ENCODE results near the gene TBX19. TPM values are rescaled to one million over a fixed set of nuclear protein-coding genes. Genes with fewer than 3 reads are reported as not detected.

TBX19 gene
- total and polyA plus RNA-seq, 5 donors from 2014 or later, result 1.3 to 3.8 (median 2.1) TPM

GRCh38 chr1:168312718-168313604 is 32.3 kb downstream of the TBX19 start:
- Mint-ChIP-seq H3K4me3 (no peak overlapping the region), H3K36me3 (peaks cover 41% of the 10 kb centered on the region)
- ATAC-seq (ENCODE audit: low read depth in 2 of 2), result no peak

GRCh38 chr1:168316142-168316541 is 35.5 kb downstream of the TBX19 start:
- no peaks in the 10 kb centered on the region for H3K9me3 ChIP-seq (ENCODE audit: control insufficient read depth in 2 of 2, low read length in 2 of 2)
- no peaks in the 10 kb centered on the region for H3K27me3 ChIP-seq (ENCODE audit: control insufficient read depth, insufficient read depth, low read length)
- ATAC-seq (ENCODE audit: low read depth in 2 of 2), result no peak
- no peaks in the 10 kb centered on the region for H3K4me1 ChIP-seq (ENCODE audit: control insufficient read depth, insufficient read depth, low read length, poor library complexity, severe bottlenecking)
- H3K27ac ChIP-seq (ENCODE audit: insufficient read depth, low read length, poor library complexity, severe bottlenecking), result no peak overlapping the region
- H3K4me1 Mint-ChIP-seq, result no peaks in the 10 kb centered on the region
- no peak overlapping the region for H3K4me3 Mint-ChIP-seq
- no peaks in the 10 kb centered on the region for H3K27me3 Mint-ChIP-seq
- DNase-seq, result no peak
- H3K4me3 ChIP-seq (ENCODE audit: low read depth, low read length), result no peak overlapping the region
- peaks cover 7% of the 10 kb centered on the region for H3K36me3 ChIP-seq (ENCODE audit: control insufficient read depth, insufficient read depth, low read length)
- peaks cover 30% of the 10 kb centered on the region for H3K36me3 Mint-ChIP-seq
- H3K27ac Mint-ChIP-seq, result no peak overlapping the region
- H3K9me3 Mint-ChIP-seq, result no peaks in the 10 kb centered on the region

More at GRCh38 chr1:168312718-168313604, 32.3 kb downstream of the TBX19 start:
- no peaks in the 10 kb centered on the region for H3K4me1 Mint-ChIP-seq
- Histone ChIP-seq H3K9me3 (ENCODE audit: control insufficient read depth in 2 of 2, low read length in 2 of 2) (no peaks in the 10 kb centered on the region), H3K27me3 (ENCODE audit: control insufficient read depth, insufficient read depth, low read length) (no peaks in the 10 kb centered on the region), H3K4me3 (ENCODE audit: low read depth, low read length) (no peak overlapping the region), H3K4me1 (ENCODE audit: control insufficient read depth, insufficient read depth, low read length, poor library complexity, severe bottlenecking) (no peaks in the 10 kb centered on the region), H3K27ac (ENCODE audit: insufficient read depth, low read length, poor library complexity, severe bottlenecking) (no peak overlapping the region), H3K36me3 (ENCODE audit: control insufficient read depth, insufficient read depth, low read length) (peaks cover 12% of the 10 kb centered on the region)
- H3K9me3 Mint-ChIP-seq, result peaks cover 0 to 2% (median 0%) of the 10 kb centered on the region in 7 donors
- no peak for DNase-seq
- no peak overlapping the region for H3K27ac Mint-ChIP-seq
- no peaks in the 10 kb centered on the region for H3K27me3 Mint-ChIP-seq

GRCh38 chr1:168317309-168317708 is 36.6 kb downstream of the TBX19 start:
- Mint-ChIP-seq H3K27me3 (no peaks in the 10 kb centered on the region), H3K4me1 (no peaks in the 10 kb centered on the region), H3K4me3 (no peak overlapping the region), H3K36me3 (peaks cover 30% of the 10 kb centered on the region), H3K9me3 (no peaks in the 10 kb centered on the region), H3K27ac (no peak overlapping the region)
- H3K27me3 ChIP-seq (ENCODE audit: control insufficient read depth, insufficient read depth, low read length), result no peaks in the 10 kb centered on the region
- H3K27ac ChIP-seq (ENCODE audit: insufficient read depth, low read length, poor library complexity, severe bottlenecking), result no peak overlapping the region
- peaks cover 7% of the 10 kb centered on the region for H3K36me3 ChIP-seq (ENCODE audit: control insufficient read depth, insufficient read depth, low read length)
- ATAC-seq (ENCODE audit: low read depth in 2 of 2), result no peak
- no peaks in the 10 kb centered on the region for H3K9me3 ChIP-seq (ENCODE audit: control insufficient read depth in 2 of 2, low read length in 2 of 2)
- no peaks in the 10 kb centered on the region for H3K4me1 ChIP-seq (ENCODE audit: control insufficient read depth, insufficient read depth, low read length, poor library complexity, severe bottlenecking)
- no peak overlapping the region for H3K4me3 ChIP-seq (ENCODE audit: low read depth, low read length)
- DNase-seq, result no peak

- peaks cover 0 to under 1% (median 0%) of the 10 kb centered on the region in 7 donors for H3K9me3 Mint-ChIP-seq
- no peak overlapping the region for H3K4me3 ChIP-seq (ENCODE audit: low read depth, low read length)
Observed at GRCh38 chr1:168319691-168320090, 39.0 kb downstream of the TBX19 start.

GRCh38 chr1:168320149-168320548 is 39.5 kb downstream of the TBX19 start:
- Mint-ChIP-seq H3K27me3 (no peaks in the 10 kb centered on the region), H3K4me1 (no peaks in the 10 kb centered on the region), H3K36me3 (peaks cover 24% of the 10 kb centered on the region), H3K9me3 (peaks cover 0 to 3% (median 0%) of the 10 kb centered on the region in 7 donors), H3K4me3 (no peak overlapping the region), H3K27ac (no peak overlapping the region)
- no peaks in the 10 kb centered on the region for H3K36me3 ChIP-seq (ENCODE audit: control insufficient read depth, insufficient read depth, low read length)
- DNase-seq (no peak), ATAC-seq (ENCODE audit: low read depth in 2 of 2) (no peak)
- H3K4me1 ChIP-seq (ENCODE audit: control insufficient read depth, insufficient read depth, low read length, poor library complexity, severe bottlenecking), result no peaks in the 10 kb centered on the region
- H3K27ac ChIP-seq (ENCODE audit: insufficient read depth, low read length, poor library complexity, severe bottlenecking), result no peak overlapping the region
- no peaks in the 10 kb centered on the region for H3K9me3 ChIP-seq (ENCODE audit: control insufficient read depth in 2 of 2, low read length in 2 of 2)
- no peaks in the 10 kb centered on the region for H3K27me3 ChIP-seq (ENCODE audit: control insufficient read depth, insufficient read depth, low read length)
- H3K4me3 ChIP-seq (ENCODE audit: low read depth, low read length), result no peak overlapping the region

More at GRCh38 chr1:168319691-168320090, 39.0 kb downstream of the TBX19 start:
- H3K27me3 ChIP-seq (ENCODE audit: control insufficient read depth, insufficient read depth, low read length), result no peaks in the 10 kb centered on the region
- H3K27me3 Mint-ChIP-seq, result no peaks in the 10 kb centered on the region
- no peak for ATAC-seq (ENCODE audit: low read depth in 2 of 2)
- H3K4me3 Mint-ChIP-seq, result no peak overlapping the region
- no peaks in the 10 kb centered on the region for H3K4me1 ChIP-seq (ENCODE audit: control insufficient read depth, insufficient read depth, low read length, poor library complexity, severe bottlenecking)
- H3K36me3 ChIP-seq (ENCODE audit: control insufficient read depth, insufficient read depth, low read length), result no peaks in the 10 kb centered on the region
- no peak overlapping the region for H3K27ac ChIP-seq (ENCODE audit: insufficient read depth, low read length, poor library complexity, severe bottlenecking)
- peaks cover 23% of the 10 kb centered on the region for H3K36me3 Mint-ChIP-seq
- no peak overlapping the region for H3K27ac Mint-ChIP-seq
- no peaks in the 10 kb centered on the region for H3K4me1 Mint-ChIP-seq
- H3K9me3 ChIP-seq (ENCODE audit: control insufficient read depth in 2 of 2, low read length in 2 of 2), result no peaks in the 10 kb centered on the region
- DNase-seq, result no peak

- no peak for DNase-seq
- Histone ChIP-seq H3K27me3 (ENCODE audit: control insufficient read depth, insufficient read depth, low read length) (no peaks in the 10 kb centered on the region), H3K4me1 (ENCODE audit: control insufficient read depth, insufficient read depth, low read length, poor library complexity, severe bottlenecking) (no peaks in the 10 kb centered on the region), H3K27ac (ENCODE audit: insufficient read depth, low read length, poor library complexity, severe bottlenecking) (no peak overlapping the region), H3K4me3 (ENCODE audit: low read depth, low read length) (no peak overlapping the region), H3K9me3 (ENCODE audit: control insufficient read depth in 2 of 2, low read length in 2 of 2) (no peaks in the 10 kb centered on the region), H3K36me3 (ENCODE audit: control insufficient read depth, insufficient read depth, low read length) (no peaks in the 10 kb centered on the region)
- Mint-ChIP-seq H3K4me3 (no peak overlapping the region), H3K27ac (no peak overlapping the region), H3K9me3 (peaks cover 0 to 3% (median 0%) of the 10 kb centered on the region in 7 donors), H3K27me3 (no peaks in the 10 kb centered on the region), H3K36me3 (peaks cover 31% of the 10 kb centered on the region), H3K4me1 (no peaks in the 10 kb centered on the region)
- no peak for ATAC-seq (ENCODE audit: low read depth in 2 of 2)
Observed at GRCh38 chr1:168320800-168321450, 40.2 kb downstream of the TBX19 start.

GRCh38 chr1:168321945-168322344 is 41.3 kb downstream of the TBX19 start:
- DNase-seq (peak in 1 of 3 donors; percentile 37), ATAC-seq (ENCODE audit: low read depth in 2 of 2) (no peak)
- Histone ChIP-seq H3K36me3 (ENCODE audit: control insufficient read depth, insufficient read depth, low read length) (no peaks in the 10 kb centered on the region), H3K4me3 (ENCODE audit: low read depth, low read length) (no peak overlapping the region), H3K27me3 (ENCODE audit: control insufficient read depth, insufficient read depth, low read length) (no peaks in the 10 kb centered on the region), H3K27ac (ENCODE audit: insufficient read depth, low read length, poor library complexity, severe bottlenecking) (no peak overlapping the region), H3K9me3 (ENCODE audit: control insufficient read depth in 2 of 2, low read length in 2 of 2) (no peaks in the 10 kb centered on the region), H3K4me1 (ENCODE audit: control insufficient read depth, insufficient read depth, low read length, poor library complexity, severe bottlenecking) (no peaks in the 10 kb centered on the region)
- peaks cover 0 to 3% (median 0%) of the 10 kb centered on the region in 7 donors for H3K9me3 Mint-ChIP-seq
- no peaks in the 10 kb centered on the region for H3K27me3 Mint-ChIP-seq
- H3K4me3 Mint-ChIP-seq, result no peak overlapping the region
- H3K36me3 Mint-ChIP-seq, result peaks cover 26% of the 10 kb centered on the region
- no peak overlapping the region for H3K27ac Mint-ChIP-seq
- H3K4me1 Mint-ChIP-seq, result no peaks in the 10 kb centered on the region
